Brain microvascular endothelial cell (primary cell): Measurements from ENCODE around the gene VCAM1.

ENCODE experiments used
- DNase-seq: peaks from one replicate; pipeline ENCODE4 v3.0.0-alpha.2; 2020
- H3K27ac ChIP-seq: fragments of 250-450 bp; sonication (Bioruptor Pico); 2 replicates; pipeline ENCODE4 v1.5.1; 2020; ENCODE audit warnings: mild to moderate bottlenecking, moderate library complexity
- H3K27me3 ChIP-seq: fragments of 250-450 bp; sonication (Bioruptor Pico); replicated peaks from 2 replicates; pipeline ENCODE4 v1.5.1; 2020; ENCODE audit warnings: mild to moderate bottlenecking
- H3K36me3 ChIP-seq: fragments of 250-450 bp; sonication (Bioruptor Pico); replicated peaks from 2 replicates; pipeline ENCODE4 v1.5.1; 2020; ENCODE audit warnings: mild to moderate bottlenecking
- H3K4me3 ChIP-seq: 2 replicates; pipeline ENCODE4 v1.5.1; 2011; ENCODE audit warnings: low read depth, mild to moderate bottlenecking, control low read depth, low read length, moderate library complexity
- in situ Hi-C: cut with HindIII; loops from 2 replicates; pipeline ENCODE4 v1.10.0; 2017; ENCODE audit warnings: low sequenced_read_pairs, low pct_ligation_motif_present
- TF ChIP-seq, protein P1 (sequence below): IDR thresholded peaks from 2 replicates; pipeline ENCODE4 v1.5.1; 2011; ENCODE audit warnings: low read depth, mild to moderate bottlenecking, moderate library complexity, low read length, control low read depth, inconsistent platforms; ENCODE audit errors: missing control alignments

Gene VCAM1

GRCh38 chr1:100700586-100700985 lies 19.0 kb upstream of the VCAM1 start:
- Histone ChIP-seq H3K27me3 (no peaks in the 10 kb centered on the region), H3K27ac (no peak overlapping the region), H3K36me3 (no peaks in the 10 kb centered on the region), H3K4me3 (no peak overlapping the region)
- no peak for DNase-seq
- TF ChIP-seq, protein P1, sequence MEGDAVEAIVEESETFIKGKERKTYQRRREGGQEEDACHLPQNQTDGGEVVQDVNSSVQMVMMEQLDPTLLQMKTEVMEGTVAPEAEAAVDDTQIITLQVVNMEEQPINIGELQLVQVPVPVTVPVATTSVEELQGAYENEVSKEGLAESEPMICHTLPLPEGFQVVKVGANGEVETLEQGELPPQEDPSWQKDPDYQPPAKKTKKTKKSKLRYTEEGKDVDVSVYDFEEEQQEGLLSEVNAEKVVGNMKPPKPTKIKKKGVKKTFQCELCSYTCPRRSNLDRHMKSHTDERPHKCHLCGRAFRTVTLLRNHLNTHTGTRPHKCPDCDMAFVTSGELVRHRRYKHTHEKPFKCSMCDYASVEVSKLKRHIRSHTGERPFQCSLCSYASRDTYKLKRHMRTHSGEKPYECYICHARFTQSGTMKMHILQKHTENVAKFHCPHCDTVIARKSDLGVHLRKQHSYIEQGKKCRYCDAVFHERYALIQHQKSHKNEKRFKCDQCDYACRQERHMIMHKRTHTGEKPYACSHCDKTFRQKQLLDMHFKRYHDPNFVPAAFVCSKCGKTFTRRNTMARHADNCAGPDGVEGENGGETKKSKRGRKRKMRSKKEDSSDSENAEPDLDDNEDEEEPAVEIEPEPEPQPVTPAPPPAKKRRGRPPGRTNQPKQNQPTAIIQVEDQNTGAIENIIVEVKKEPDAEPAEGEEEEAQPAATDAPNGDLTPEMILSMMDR, result no peak
- in situ Hi-C loops, result no loop called here

- no peak for DNase-seq
- H3K4me3 ChIP-seq, result no peak overlapping the region
- in situ Hi-C loops, result no loop called here
- TF ChIP-seq, protein P1, result no peak
- H3K27ac ChIP-seq, result no peak overlapping the region
- no peaks in the 10 kb centered on the region for H3K36me3 ChIP-seq
- no peaks in the 10 kb centered on the region for H3K27me3 ChIP-seq
Measured at GRCh38 chr1:100703052-100703451, 16.5 kb upstream of the VCAM1 start.

GRCh38 chr1:100703716-100704115 lies 15.8 kb upstream of the VCAM1 start:
- no peaks in the 10 kb centered on the region for H3K36me3 ChIP-seq
- H3K27me3 ChIP-seq, result no peaks in the 10 kb centered on the region
- in situ Hi-C loops, result no loop called here
- H3K4me3 ChIP-seq, result no peak overlapping the region
- no peak for DNase-seq
- TF ChIP-seq, protein P1, result no peak
- H3K27ac ChIP-seq, result no peak overlapping the region

DNA sequence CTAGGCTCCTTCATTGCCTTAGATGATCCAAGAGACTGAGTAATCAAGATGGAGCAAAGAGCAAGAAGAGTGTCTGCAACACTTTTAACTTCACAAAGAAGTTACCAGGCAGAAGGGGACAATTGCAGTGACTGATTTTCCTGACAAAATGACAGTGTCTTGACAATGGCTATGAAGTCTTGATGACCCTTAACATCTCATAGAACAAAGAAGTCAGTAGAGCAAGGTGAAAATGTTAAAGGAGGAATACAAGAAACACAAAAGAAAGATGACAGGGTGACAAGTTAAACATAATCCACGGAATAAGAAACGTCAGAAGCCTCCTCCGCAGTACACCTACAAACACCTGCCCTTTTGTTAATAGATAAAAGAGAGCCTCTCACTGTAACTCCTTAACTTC lies 15.1 kb upstream of the VCAM1 start:
- Histone ChIP-seq H3K27ac (no peak overlapping the region), H3K36me3 (no peaks in the 10 kb centered on the region), H3K27me3 (no peaks in the 10 kb centered on the region), H3K4me3 (no peak overlapping the region)
- DNase-seq, result no peak
- TF ChIP-seq, protein P1, result no peak
- in situ Hi-C loops, result no loop called here

DNA sequence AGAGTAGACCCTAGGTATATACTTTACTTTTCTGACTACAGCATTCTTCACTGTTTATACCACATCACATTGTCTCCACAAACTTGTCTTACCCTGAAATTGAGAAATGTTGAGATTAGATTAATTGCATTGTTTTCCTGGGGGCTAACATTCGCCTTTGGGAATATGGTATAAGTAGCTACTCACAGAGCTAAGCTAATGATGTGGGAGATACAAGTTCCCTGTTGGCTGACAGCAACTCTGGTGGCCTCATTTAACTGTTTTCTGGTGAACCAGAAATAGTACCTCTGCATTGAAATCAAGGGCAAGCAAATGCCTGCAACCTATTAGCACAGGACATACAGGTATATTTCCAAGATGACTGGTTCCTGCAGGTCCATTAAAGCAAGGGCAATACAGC lies 13.2 kb upstream of the VCAM1 start:
- TF ChIP-seq, protein P1, result no peak

DNA sequence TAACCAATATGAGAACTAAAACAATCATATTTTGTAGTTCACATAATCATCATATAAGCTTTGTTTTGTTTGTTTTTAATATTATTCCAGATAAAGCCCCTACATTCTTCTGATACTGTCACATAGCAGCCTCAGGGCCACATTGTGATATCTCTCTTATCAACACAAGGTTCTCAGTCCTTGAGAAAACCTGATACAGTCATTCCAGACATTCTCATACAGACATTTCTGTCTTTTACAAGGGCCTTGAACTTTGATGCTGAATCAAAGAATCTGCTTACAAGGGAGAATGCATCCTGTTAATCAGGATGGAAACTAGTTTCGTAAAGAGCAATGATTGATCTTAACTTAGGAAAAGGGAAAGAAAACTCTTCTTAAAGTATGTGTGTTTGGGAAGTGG lies 12.7 kb upstream of the VCAM1 start:
- in situ Hi-C loops, result no loop called here
- H3K27me3 ChIP-seq, result no peaks in the 10 kb centered on the region
- TF ChIP-seq, protein P1, result no peak
- peak overlapping the region; percentile 6 for H3K27ac ChIP-seq
- DNase-seq, result no peak
- no peak overlapping the region for H3K4me3 ChIP-seq
- H3K36me3 ChIP-seq, result no peaks in the 10 kb centered on the region

More for the DNA sequence above, 13.2 kb upstream of the VCAM1 start:
- Histone ChIP-seq H3K36me3 (no peaks in the 10 kb centered on the region), H3K27ac (no peak overlapping the region), H3K4me3 (no peak overlapping the region), H3K27me3 (no peaks in the 10 kb centered on the region)
- in situ Hi-C loops, result no loop called here
- no peak for DNase-seq
